ENCODE measurements around the gene CHRNA3. TPM values are rescaled to one million over a fixed set of nuclear protein-coding genes. Genes with fewer than 3 reads are reported as not detected.

The CHRNA3 gene
- total RNA-seq, 1 experiment from 2014 or later: not detected

DNA sequence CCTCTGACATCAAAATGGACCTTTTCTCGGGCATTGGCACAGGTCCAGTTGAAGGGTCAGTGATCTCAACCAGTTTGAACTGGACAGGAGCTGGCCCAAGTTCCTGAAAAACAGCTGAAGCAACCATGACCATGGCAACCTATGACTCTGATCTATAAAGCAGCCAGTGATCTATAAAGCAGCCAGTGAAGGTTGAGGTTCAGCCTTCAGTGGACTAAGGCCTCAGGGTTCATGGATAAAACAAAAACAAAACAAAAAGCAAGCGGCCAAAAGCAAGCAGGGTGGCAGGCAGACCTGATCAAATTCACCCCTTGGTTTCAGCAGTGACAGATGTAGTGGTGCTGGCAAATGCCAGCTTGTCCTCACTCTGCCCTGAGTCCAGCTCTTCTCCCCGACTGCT, 30.2 kb upstream of the CHRNA3 start (continued):
- TF ChIP-seq, protein P1, sequence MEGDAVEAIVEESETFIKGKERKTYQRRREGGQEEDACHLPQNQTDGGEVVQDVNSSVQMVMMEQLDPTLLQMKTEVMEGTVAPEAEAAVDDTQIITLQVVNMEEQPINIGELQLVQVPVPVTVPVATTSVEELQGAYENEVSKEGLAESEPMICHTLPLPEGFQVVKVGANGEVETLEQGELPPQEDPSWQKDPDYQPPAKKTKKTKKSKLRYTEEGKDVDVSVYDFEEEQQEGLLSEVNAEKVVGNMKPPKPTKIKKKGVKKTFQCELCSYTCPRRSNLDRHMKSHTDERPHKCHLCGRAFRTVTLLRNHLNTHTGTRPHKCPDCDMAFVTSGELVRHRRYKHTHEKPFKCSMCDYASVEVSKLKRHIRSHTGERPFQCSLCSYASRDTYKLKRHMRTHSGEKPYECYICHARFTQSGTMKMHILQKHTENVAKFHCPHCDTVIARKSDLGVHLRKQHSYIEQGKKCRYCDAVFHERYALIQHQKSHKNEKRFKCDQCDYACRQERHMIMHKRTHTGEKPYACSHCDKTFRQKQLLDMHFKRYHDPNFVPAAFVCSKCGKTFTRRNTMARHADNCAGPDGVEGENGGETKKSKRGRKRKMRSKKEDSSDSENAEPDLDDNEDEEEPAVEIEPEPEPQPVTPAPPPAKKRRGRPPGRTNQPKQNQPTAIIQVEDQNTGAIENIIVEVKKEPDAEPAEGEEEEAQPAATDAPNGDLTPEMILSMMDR (IDR thresholded peaks at IDR 0.05 in 2 of 3, conservative IDR thresholded peaks at IDR 0.05 in 1 of 3; ENCODE audit: borderline replicate concordance in 1 of 3, insufficient read depth in 1 of 3, low read depth in 2 of 3, low read length in 2 of 3): no peak

DNA sequence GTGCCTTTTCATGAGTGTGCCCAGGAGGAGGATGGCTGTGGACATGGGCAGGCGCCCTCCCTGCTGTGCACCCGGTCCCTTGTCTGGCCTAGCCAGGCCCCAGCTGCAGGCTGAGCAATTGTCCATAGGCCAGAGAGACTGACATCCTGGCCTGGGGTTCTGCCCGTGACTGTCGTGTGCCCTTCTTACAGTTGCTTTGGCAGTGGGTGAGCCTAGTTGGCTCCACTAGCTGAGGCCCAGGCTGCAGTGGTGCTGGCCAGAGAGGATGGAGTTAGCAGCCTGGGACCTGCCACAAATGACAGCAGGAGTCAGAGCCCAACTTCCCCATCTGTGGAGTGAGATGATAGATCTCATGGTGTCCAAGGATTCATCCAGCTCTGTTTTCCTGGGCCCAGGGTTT, 29.2 kb upstream of the CHRNA3 start:
- no peaks in the 10 kb centered on the region for H3K36me3 ChIP-seq (ENCODE audit: control insufficient read depth in 1 of 2, insufficient read depth in 2 of 2, low read length in 2 of 2)
- no peak overlapping the region for H3K4me3 ChIP-seq (replicated peaks in 1 of 2; ENCODE audit: low read depth in 1 of 2, low read length in 2 of 2)
- DNase-seq (ENCODE audit: low read depth, low spot score): no peak
- RAD21 ChIA-PET (ENCODE audit: low non-redundant PET in 1 of 2, low total read pairs in 2 of 2, uncharacterized antibody in 2 of 2, unreplicated experiment in 2 of 2): no interaction called here
- POLR2A ChIA-PET: no interaction called here
- H3K4me1 ChIP-seq (ENCODE audit: control insufficient read depth in 1 of 2, insufficient read depth in 2 of 2, low read length in 2 of 2): no peaks in the 10 kb centered on the region
- H3K79me2 ChIP-seq (ENCODE audit: insufficient read depth, low read length): no peaks in the 10 kb centered on the region
- no peaks in the 10 kb centered on the region for H3K9me3 ChIP-seq (ENCODE audit: control insufficient read depth in 1 of 2, insufficient read depth in 1 of 2, low read depth in 1 of 2, low read length in 2 of 2)
- intact Hi-C loops (cut with micrococcal nuclease): no loop called here
- H3K27ac ChIP-seq (ENCODE audit: low read depth, low read length): no peak overlapping the region
- no peak for ATAC-seq
- 0 out of 2 replicates have a peak, but pooled peaks cover 3% of the 10 kb centered on the region for H3K27me3 ChIP-seq (ENCODE audit: insufficient read depth, low read length)
- no TSS peak for BruUV-seq (replicated peaks)
- no peaks in the 10 kb centered on the region for H3K9me2 ChIP-seq (ENCODE audit: insufficient read depth)
- no peak overlapping the region for H3K4me2 ChIP-seq (ENCODE audit: low read length)
- no peak overlapping the region for H2AFZ ChIP-seq (ENCODE audit: low read depth, low read length, poor library complexity, severe bottlenecking)
- H3K9ac ChIP-seq (ENCODE audit: low read length): no peak overlapping the region
- H4K20me1 ChIP-seq (ENCODE audit: insufficient read depth): no peaks in the 10 kb centered on the region
- TF ChIP-seq, protein P2, sequence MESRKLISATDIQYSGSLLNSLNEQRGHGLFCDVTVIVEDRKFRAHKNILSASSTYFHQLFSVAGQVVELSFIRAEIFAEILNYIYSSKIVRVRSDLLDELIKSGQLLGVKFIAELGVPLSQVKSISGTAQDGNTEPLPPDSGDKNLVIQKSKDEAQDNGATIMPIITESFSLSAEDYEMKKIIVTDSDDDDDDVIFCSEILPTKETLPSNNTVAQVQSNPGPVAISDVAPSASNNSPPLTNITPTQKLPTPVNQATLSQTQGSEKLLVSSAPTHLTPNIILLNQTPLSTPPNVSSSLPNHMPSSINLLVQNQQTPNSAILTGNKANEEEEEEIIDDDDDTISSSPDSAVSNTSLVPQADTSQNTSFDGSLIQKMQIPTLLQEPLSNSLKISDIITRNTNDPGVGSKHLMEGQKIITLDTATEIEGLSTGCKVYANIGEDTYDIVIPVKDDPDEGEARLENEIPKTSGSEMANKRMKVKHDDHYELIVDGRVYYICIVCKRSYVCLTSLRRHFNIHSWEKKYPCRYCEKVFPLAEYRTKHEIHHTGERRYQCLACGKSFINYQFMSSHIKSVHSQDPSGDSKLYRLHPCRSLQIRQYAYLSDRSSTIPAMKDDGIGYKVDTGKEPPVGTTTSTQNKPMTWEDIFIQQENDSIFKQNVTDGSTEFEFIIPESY (IDR thresholded peaks at IDR 0.05; ENCODE audit: extremely low read depth, insufficient replicate concordance, low read length): no peak
- TF ChIP-seq SIN3A (IDR thresholded peaks at IDR 0.05; ENCODE audit: low read depth): no peak
- CTCF ChIA-PET: no interaction called here

Measured in HCT116 (cell line).